CD4-positive, alpha-beta T cell treated with Interleukin-21 for 1 hour (primary cell): Measurements from ENCODE around the gene SDF4.
"Not testable (repeated sequence)": the region's sequence is repeated elsewhere in the genome, so short reads cannot be mapped to it uniquely, and the experiment has no call there.

Source experiments
- DNase-seq: peaks from one replicate; pipeline ENCODE4 v3.0.0-alpha.2; 2020

Gene SDF4

DNA sequence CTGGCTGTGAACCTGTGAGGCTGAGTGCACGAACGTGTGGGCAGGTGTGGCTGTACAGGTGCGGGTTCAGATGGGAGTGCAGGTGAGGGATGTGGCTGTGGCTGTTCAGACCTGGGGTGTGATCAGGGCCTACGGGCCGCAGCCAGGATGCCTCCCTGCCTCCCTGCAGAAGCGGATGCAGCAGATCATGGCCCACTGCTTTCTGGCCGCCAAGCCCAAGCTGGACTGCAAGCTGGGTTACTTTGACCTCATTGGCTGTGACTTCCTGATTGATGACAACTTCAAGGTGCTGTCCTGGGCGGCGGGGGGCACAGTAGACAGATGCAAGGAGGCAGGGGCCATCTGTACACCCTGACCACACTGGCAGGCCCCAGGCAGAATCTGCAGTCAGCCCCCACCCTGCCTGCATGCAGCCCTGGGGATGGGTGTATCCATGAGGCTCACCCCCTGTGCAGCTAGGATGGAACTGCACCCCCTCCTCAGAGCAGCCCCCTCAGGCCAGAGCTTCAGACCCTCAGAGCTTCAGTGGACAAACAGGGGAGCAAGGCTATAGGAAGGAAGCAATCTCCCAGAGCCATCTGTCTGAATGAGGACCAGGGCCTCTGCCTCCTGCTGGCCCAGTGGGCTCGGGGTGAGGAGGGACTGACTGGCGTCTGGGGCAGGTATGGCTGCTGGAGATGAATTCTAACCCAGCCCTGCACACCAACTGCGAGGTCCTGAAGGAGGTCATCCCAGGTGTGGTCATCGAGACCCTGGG is 35.2 kb downstream of the SDF4 start:
- DNase-seq: no peak

DNA sequence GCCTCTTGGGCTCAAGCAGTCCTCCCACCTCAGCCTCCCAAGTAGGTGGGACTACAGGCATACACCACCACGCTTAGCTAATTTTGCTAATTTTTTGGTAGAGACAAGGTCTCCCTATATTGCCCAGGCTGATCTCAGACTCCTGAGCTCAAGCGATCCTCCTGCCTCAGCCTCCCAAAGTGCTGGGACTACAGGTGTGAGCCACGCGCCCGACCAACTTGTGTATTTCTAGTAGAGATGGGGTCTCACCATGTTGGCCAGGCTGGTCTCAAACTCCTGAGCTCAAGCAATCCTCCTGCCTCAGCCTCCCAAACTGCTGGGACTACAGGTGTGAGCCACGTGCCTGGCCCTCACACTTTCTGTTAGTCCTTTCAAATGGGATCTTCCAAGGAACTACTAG is 36.1 kb downstream of the SDF4 start:
- not testable (repeated sequence) for DNase-seq

DNA sequence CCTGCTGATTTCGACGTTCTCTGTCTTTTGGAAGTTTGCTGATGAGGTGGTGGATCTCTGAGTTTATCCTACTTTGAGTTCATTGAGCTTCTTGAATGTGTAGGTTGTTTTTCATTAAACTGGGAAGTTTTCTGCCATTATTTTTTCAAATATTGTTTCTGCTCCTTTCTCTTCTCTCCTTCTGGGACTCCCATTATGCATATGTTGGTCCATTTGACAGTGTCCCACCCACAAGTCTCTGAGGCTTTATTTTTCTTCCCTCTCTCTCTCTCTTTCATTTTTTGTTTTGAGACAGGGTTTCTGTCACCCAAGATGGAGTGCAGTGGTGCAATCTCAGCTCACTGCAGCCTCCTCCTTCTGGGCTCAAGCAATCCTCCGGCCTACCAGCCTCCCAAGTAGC is 37.1 kb downstream of the SDF4 start:
- DNase-seq: no peak

DNA sequence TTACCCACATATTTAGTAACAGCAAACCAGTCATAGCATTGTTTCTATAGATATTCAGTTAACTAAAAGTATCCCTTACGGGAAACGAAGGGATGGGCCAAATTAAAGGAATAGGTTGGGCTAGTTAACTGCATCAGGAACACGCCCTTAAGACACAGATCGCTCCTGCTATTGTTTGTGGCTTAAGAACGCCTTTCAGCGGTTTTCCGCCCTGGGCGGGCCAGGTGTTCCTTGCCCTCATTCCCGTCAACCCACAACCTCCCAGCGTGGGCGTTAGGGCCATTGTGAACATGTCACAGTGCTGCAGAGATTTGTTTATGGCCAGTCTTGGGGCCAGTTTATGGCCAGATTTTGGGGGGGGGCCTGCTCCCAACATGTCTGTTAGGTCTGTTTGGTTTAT is 40.1 kb downstream of the SDF4 start:
- no peak for DNase-seq

DNA sequence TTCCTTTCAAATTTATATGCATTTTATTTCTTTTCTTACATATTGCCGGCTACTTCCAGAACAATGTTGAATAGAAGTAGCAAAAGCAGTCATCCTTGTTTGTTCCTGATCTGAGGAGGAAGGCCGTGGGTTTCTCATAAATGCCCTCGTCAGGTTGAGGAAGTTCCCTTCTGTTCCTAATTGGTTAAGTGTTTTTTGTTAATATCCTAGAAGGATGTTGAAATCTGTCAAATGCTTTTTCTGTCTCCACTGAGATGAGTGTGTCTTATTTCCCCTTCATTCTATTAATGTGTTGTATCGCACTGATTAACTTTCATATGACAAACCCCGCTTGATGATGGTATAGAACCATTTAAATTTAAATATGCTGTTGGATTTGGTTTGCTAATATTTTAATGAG is 42.7 kb downstream of the SDF4 start:
- DNase-seq: no peak

DNA sequence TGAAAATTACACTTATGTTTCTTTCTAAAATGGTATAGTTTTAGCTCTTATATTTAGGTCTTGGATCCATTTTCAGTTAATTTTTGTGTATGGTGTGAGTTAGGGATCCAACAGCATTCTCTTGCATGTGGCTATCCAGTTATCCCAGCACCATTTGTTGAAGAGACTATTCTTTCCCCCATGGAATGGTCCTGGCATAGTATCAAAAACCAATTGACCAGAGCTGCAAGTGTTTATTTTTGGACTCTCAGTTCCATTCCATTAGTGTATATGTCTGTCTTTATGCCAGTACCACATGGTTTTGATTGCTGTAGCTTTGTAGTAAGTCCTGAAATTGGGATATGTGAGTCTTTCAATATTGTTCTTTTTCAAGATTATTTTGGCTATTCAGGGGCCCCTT is 43.9 kb downstream of the SDF4 start:
- no peak for DNase-seq

DNA sequence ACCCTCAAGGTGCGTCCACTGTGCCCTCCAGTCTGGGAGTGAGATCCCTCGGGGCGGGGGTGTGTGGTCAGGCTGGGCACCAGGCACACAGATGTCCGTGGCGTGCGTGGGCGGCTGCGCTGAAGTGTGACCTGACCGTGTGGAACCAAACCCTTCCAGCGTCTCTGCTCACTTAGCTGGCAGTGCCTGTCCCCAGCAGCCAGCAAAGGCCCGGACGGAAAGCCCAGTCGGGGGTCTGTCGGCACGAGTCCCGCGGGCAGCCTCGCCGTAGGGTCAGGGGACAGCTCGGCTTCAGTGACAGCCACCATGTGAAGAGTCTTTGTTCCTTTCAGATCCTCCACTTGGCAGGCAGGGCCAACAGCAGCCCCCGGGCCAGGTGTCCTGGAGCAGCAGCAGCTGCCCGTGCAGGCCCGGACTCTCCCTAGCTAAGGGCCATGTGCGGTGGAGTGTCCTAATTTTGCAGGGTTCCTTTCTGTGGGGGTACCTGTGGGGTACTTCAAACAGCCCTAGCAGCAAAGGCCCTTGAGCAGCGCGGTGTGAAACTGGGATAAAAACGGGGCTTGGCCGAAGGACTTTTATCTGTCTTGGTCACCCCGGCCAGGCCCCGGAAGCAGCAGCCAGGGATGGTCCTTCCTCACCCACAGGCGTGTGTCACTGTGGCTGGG is 46.6 kb downstream of the SDF4 start:
- DNase-seq: no peak

DNA sequence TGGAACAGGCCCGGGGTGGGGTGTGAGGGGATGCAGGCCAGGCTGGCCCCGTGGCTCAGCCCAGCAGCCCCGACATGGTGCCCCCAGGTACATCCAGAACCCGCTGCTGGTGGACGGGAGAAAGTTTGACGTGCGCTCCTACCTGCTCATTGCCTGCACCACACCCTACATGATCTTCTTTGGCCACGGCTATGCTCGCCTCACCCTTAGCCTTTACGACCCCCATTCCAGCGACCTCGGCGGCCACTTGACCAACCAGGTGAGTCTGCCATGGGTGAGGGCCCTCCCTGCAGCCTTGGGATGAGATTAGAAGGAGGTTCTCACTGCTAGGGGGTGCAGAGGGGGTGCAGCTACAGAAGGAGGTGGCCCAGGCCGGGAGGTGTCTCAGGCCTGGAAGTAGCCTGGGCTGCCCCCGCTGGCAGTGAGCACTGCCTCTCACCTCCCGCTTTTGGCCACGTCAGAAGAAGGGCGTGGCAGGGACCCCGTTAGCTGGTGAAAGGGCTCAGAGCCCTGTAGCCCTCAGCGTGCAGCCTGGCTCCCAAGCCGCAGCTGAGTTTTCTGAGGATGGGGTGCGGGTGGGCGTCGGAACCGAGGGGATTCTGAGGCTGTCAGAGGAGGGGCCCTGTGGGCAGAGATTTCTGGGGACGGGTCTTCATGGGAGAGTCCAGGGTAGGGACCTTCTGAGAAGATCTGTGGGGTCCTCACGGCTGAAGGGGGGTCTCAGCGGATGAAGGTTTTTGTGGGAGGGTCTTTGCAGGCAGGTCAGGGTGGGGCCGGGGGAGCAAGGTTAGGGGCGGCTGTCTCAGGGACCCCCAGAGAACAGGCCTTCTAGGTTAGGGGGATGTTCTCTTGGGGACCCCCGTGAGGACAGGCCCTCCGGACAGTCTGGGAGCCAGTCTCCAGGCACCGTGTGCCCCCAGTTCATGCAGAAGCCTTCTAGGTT is 47.7 kb downstream of the SDF4 start:
- DNase-seq: no peak

DNA sequence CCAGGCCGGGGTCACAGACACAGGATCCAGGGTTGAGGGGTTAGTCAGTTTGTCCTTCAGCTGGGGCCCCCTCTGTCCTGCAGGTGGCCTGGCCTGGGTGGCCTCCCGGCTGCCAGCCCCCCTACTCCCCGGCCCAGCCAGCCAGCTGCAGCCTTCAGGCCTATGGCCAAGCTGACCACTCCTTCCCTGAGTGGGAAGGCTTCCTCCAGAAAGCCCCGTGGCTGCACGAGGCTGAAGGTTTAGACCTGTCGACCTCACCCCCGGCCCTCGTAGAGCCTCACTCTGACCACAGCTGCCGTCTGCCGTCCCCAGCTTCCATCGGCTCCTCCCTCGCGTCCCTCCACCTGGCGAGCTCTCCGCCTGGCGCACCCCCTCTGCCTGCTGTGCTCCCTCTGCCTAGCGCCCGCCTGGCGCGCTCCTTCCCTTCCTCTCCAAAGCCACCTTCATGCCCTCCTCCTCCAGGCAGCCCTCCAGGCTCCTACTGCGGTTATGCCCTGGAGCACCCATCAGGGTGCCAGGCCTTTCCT is 48.5 kb downstream of the SDF4 start:
- DNase-seq: no peak

DNA sequence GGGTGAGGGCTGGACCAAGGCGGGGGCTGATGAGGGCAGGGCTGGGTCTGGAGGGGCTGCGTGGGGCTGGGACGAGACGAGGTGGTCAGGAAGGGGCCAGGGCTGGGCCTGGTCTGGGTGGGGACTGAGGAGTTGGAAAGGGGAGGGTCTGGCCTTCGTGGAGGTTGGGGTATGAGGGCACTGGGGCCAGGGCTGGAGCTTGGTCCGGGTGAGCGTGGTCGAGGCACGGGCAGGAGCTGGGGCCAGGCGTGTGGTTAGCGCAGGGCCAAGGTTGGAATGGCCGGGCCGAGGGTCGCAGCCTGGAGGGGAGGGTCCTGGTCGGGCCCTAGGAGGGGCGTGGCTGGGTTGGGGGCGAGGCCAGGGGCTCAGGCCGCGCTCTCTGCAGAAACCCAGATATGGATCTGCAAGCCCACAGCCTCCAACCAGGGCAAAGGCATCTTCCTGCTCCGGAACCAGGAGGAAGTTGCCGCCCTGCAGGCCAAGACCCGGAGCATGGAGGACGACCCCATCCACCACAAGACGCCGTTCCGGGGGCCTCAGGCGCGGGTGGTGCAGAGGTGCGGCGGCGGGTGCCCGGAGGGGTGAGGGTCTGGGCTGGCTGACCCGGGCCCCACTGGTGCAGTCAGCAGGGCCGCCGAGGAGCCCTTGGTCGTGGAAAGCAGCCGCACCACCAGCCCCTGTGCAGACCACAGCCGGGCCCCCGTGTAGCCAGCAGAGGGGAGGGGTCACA is 49.1 kb downstream of the SDF4 start:
- no peak for DNase-seq

DNA sequence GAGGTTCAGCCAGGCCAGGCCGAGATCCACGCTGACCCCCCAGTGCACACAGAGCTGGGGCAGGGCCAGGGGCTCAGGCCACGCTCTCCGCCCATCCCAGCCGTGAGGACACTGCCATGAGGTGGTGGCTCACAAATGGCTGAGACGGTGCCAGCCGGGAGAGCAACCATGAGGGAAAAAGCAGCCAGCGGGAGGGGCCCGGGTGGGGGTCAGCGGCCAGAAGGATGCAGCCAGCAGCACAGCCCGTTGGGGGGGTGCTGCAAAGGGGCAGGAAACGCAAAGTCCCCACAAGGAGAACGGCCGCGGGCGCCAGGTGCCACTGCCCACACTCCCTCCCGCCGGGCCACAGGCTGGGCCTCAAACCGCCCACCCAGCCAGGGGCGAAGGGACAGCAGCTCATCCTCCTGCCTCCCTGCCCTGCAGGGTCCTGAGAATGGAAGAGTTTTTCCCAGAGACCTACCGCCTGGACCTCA is 49.8 kb downstream of the SDF4 start:
- no peak for DNase-seq

DNA sequence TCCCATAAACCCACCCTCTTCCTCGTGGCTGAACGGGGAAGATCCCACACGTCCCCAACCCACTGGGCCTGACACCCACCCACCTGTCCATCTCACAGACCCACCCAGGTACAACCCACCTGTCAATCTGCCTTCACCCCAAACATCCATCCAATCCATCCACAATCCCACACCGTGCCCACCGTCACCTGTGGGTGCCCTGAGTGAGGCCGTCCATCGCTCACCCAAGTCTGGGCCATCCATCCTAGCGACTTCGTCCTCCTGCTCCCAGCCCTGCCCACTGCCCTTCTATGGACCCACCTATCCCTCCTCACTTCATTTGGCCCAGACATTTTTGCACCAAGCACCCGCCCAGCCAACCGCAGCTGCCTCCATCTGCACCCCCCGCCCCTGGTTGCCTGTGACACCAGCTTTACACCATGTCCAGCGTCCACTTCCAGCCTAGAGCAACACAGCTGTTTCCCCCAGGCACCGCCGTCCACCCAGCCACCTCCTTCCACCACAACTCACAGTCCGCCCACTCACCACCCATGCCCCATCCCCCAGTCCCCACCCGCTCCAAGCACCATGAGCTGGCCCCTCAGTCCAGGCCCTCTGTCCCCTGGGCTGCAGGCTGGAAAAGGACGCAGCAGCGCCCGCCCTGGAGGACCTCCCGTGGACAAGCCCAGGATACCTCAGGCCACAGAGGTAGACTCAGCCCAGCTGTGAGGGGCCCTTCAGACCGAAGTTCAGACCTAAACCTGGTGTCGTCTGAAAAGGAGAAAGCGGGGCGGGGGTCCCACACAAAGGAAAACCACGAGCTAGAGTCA is 50.5 kb downstream of the SDF4 start:
- DNase-seq: no peak

DNA sequence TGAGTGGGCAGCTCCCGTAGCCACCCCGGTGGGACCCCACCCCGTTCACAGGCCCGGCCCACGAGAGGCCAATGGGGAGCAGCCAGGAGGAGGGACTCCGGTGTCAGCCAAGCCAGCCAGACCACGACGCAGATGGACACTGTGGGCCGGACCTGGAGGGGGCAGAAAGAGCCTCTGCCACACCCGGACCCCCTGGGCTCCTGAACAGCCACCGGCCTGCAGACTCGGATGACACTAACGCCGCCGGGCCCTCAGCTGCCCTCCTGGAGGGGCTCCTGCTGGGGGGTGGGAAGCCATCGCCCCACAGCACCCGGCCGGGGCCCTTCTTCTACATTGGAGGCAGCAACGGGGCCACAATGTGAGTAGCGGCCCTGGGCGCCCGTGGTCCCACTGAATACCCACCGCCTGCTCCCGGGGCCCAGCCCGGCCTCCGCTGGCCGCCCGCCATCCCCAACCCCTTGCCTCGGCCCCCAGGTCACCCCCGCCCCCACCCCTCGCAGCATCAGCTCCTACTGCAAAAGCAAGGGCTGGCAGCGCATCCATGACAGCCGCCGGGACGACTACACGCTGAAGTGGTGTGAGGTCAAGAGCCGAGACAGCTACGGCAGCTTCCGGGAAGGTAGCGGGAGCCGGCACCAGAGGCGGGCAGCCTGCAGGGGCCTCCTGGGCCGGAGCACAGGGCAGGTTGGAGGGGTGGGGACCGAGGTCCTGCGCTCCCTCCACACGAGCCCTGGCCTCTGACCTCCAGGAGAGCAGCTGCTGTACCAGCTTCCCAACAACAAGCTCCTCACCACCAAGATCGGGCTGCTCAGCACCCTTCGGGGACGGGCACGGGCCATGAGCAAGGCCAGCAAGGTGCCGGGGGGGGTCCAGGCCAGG is 51.6 kb downstream of the SDF4 start:
- DNase-seq: no peak

DNA sequence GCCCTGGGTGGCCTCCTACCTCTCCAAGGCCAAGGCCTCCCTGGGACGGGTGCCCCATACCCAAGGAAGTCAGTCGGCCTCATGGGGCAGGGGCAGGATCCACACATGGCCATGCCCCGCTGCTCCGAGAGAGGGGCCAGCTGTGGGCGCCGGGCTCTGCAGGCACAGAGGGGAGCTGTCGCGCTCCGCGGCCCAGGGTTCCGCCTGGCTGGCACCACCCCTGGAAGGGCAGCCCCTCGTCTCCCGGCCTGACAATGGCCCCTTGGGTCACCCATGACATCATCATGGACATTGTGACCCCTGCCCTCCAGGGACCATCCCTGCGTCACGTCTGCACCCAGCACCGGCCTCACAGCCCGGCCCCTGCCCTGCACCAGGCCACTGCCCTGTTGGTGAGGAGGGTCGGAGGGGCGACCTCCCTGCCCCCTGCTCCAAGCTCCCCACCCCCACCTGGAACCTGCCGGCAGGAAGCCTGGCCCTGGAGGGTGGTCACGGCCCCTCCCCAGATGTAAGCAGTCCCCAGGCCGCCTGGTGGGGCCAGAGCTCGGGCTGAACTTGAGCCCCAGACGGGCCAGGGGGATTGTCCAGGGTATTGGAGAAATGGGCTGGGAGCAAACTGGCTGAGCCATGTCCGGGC is 52.3 kb downstream of the SDF4 start:
- DNase-seq: no peak

DNA sequence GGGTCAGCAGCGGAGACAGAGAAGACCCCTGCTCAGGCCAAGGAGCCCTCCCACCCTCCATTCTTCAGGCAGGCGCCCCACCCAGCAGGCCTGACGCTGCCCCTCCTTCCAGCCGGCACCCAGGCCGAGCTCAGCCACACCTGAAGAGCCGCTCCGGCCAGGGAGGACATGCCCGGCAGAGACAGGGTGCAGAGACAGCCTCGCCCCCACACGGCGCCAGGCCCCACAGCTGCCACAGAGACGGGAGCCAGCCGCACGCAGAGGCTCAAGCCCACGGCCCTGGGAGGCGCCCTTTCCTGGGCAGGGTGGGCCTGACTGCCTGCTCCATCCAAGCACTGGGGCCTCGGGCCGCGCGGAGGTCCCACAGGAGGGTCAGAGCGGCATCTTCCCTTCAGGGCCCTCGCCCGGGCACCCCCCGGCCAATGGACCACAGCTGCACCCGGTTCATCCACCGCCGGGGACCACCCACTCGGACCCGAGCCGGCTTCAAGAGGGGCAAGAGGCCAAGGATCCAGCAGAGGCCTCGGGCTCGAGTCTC is 52.9 kb downstream of the SDF4 start:
- DNase-seq: no peak

DNA sequence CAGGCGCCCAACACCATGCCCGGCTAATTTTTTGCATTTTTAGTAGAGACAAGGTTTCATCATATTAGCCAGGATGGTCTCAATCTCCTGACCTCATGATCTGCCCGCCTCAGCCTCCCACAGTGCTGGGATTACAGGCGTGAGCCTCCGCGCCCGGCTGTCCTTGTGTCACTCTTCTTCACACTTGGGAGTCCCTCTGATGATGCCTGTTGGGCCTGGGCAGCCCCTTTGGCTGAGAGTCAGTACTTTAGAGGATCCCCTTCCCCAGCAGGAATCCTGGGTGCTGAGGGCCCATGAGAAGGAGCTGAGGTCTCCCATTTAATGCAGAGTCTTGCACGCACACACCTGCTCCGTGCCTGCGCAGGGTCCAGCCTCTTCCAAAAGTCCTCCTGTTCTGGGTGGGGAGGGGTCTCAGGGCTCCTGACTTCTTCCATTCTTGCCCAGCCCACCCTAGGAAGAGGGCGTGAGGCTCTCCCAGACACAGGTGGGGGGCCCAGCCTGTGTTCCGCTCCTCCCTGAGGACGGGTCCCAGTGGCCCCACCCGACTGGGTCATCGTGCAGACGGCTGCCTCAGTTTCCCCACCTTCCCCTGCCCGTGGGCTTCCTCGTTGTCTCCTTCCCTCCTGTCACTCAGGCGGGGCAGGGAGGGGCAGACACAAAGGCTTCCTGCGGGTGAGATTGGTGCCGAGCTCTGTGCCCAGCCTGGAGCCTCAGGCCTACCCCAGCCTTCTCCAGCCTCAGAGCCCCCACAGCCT is 54.2 kb downstream of the SDF4 start:
- no peak for DNase-seq

DNA sequence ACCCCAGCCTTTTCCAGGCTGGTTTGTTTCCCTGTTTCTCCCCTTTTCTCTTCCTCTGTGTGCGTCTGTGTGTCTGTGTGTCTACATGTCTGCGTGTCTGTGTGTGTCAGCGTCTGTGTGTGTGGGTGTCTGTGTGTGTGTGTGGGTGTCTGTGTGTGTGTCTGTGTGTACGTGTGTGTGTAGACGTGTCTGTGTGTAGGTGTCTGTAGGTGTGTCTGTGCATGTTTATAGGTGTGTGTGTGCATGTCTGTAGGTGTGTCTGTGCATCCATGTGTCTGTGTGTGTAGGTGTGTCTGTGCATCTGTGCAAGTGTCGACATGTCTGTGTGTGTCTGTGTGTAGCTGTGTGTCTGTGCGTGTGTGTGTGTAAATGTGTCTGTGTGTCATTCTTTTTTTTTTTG is 54.9 kb downstream of the SDF4 start:
- no peak for DNase-seq

DNA sequence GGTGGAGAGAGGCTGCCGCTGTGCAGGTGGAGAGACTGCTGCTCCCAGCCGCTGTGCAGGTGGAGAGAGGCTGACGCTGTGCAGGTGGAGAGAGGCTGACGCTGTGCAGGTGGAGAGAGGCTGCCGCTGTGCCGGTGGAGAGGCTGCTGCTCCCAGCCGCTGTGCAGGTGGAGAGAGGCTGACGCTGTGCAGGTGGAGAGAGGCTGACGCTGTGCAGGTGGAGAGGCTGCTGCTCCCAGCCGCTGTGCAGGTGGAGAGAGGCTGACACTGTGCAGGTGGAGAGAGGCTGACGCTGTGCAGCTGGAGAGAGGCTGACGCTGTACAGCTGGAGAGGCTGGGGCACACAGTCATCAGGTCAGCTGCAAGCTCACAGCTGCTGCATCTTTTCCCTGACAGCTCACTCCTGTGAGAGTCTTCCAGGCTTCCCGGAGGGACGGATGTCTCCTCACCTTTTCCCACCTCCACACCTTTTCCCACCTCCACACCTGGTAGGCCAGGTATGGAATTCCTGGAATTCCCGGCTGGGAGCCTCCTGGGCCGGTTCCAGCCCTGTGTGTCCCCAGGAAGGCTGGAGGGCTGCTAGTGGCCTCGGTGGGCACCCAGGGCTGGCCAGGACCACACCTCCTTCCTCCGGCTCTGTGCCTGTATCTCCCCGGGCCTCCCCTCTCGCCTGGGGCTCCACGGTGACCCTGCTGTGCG is 55.6 kb downstream of the SDF4 start:
- not testable (repeated sequence) for DNase-seq
